ENCODE data around the gene SPAG6.
A peak's percentile ranks its signal among the peaks of the same experiment; 100 is the strongest.

The SPAG6 gene

GRCh38 chr10:22322641-22323160 lies 22.6 kb upstream of the SPAG6 start:
- DNase-seq, result no peak

GRCh38 chr10:22323538-22324305 lies 21.6 kb upstream of the SPAG6 start:
- no peak for DNase-seq

GRCh38 chr10:22324413-22324812 lies 20.9 kb upstream of the SPAG6 start:
- DNase-seq, result no peak

- DNase-seq, result no peak
These were observed 20.4 kb upstream of the SPAG6 start for GRCh38 chr10:22324893-22325271.

- DNase-seq, result peak; percentile 15
These were observed 19.8 kb upstream of the SPAG6 start for GRCh38 chr10:22325272-22326144.

GRCh38 chr10:22326145-22326702 lies 19.1 kb upstream of the SPAG6 start:
- no peak for DNase-seq

GRCh38 chr10:22329150-22329549 lies 16.1 kb upstream of the SPAG6 start:
- DNase-seq, result no peak

- no peak for DNase-seq
These were observed 13.1 kb upstream of the SPAG6 start for GRCh38 chr10:22332116-22332692.

- no peak for DNase-seq
These were observed 11.9 kb upstream of the SPAG6 start for GRCh38 chr10:22333167-22333974.

GRCh38 chr10:22333975-22334282 lies 11.4 kb upstream of the SPAG6 start:
- DNase-seq, result no peak

GRCh38 chr10:22334414-22335172 lies 10.7 kb upstream of the SPAG6 start:
- no peak for DNase-seq

GRCh38 chr10:22335173-22335933 lies 9.9 kb upstream of the SPAG6 start:
- DNase-seq, result no peak

- DNase-seq, result no peak
These were observed 7.0 kb upstream of the SPAG6 start for GRCh38 chr10:22338185-22338900.

- DNase-seq, result no peak
These were observed 6.4 kb upstream of the SPAG6 start for GRCh38 chr10:22338931-22339330.

- no peak for DNase-seq
These were observed 5.5 kb upstream of the SPAG6 start for GRCh38 chr10:22339761-22340328.

- DNase-seq, result peak; percentile 65
These were observed 4.7 kb upstream of the SPAG6 start for GRCh38 chr10:22340329-22341189.

- DNase-seq, result no peak
These were observed 3.9 kb upstream of the SPAG6 start for GRCh38 chr10:22341190-22341925.

- no peak for DNase-seq
These were observed 3.4 kb upstream of the SPAG6 start for GRCh38 chr10:22341926-22342196.

Measured in DMS79 treated with DMSO at 0.1 percent for 48 hours (cell line).